Endothelial cell of umbilical vein (primary cell): ENCODE measurements around the gene PSMA8.
"Not testable (repeated sequence)": the region's sequence is repeated elsewhere in the genome, so short reads cannot be mapped to it uniquely, and the experiment has no call there.

Source experiments
- MYC ChIP-seq: IDR thresholded peaks from one replicate; pipeline ENCODE4 v1.6.1; 2011; ENCODE audit warnings: mild to moderate bottlenecking, low read depth, low read length
- POLR2A ChIP-seq: IDR thresholded peaks from 2 replicates; pipeline ENCODE4 v1.6.1; 2012; ENCODE audit warnings: low read depth, mild to moderate bottlenecking, control low read depth, low read length
- POLR2AphosphoS5 ChIP-seq: IDR thresholded peaks from 2 replicates; pipeline ENCODE4 v1.6.1; 2012; ENCODE audit warnings: low read depth, mild to moderate bottlenecking, control low read depth, low read length, moderate library complexity; ENCODE audit not compliant: insufficient read depth
- TF ChIP-seq, protein P1 (sequence below), 2 donors: IDR thresholded peaks; 1 replicate in 1 of 2; 2 replicates in 1 of 2; pipeline ENCODE4 v1.5.1; 2011; ENCODE audit warnings: low read length in 2 of 2, mild to moderate bottlenecking in 2 of 2, moderate library complexity in 2 of 2, control low read depth in 1 of 2, inconsistent platforms in 1 of 2, low read depth in 1 of 2; ENCODE audit not compliant: insufficient read depth in 1 of 2; ENCODE audit errors: extremely low read depth in 1 of 2

DNA sequence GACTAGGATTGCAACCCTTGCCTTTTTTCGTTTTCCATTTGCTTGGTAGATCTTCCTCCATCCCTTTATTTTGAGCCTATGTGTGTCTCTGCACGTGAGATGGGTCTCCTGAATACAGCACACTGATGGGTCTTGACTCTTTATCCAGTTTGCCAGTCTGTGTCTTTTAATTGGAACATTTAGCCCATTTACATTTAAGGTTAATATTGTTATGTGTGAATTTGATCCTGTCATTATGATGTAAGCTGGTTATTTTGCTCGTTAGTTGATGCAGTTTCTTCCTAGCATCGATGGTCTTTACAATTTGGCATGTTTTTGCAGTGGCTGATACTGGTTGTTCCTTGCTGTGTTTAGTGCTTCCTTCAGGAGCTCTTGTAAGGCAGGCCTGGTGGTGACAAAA lies 108.7 kb downstream of the PSMA8 start:
- TF ChIP-seq, protein P1, sequence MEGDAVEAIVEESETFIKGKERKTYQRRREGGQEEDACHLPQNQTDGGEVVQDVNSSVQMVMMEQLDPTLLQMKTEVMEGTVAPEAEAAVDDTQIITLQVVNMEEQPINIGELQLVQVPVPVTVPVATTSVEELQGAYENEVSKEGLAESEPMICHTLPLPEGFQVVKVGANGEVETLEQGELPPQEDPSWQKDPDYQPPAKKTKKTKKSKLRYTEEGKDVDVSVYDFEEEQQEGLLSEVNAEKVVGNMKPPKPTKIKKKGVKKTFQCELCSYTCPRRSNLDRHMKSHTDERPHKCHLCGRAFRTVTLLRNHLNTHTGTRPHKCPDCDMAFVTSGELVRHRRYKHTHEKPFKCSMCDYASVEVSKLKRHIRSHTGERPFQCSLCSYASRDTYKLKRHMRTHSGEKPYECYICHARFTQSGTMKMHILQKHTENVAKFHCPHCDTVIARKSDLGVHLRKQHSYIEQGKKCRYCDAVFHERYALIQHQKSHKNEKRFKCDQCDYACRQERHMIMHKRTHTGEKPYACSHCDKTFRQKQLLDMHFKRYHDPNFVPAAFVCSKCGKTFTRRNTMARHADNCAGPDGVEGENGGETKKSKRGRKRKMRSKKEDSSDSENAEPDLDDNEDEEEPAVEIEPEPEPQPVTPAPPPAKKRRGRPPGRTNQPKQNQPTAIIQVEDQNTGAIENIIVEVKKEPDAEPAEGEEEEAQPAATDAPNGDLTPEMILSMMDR (IDR thresholded peaks at IDR 0.05; ENCODE audit: extremely low read depth in 1 of 2, insufficient read depth in 1 of 2, low read depth in 1 of 2, low read length in 2 of 2): not testable (repeated sequence)
- TF ChIP-seq POLR2AphosphoS5, MYC, POLR2A: not testable (repeated sequence)
